22Rv1 (cell line): Measurements from ENCODE around the gene OGFOD2.

Experiments used
- CTCF ChIP-seq: fragments of 450-650 bp; IDR thresholded peaks from 2 replicates; pipeline ENCODE4 v1.5.1; 2017; ENCODE audit warnings: mild to moderate bottlenecking
- ZFX ChIP-seq: fragments of 450-650 bp; IDR thresholded peaks from 2 replicates; pipeline ENCODE4 v1.6.1; 2017; ENCODE audit warnings: antibody characterized with exemption, borderline replicate concordance

GRCh38 chr12:122960193-122960569, 14.9 kb upstream of the OGFOD2 start:
- TF ChIP-seq CTCF = no peak
- no peak for TF ChIP-seq ZFX
